HG02870 (cell line): ENCODE measurements around the gene CFAP58.
A peak's percentile ranks its signal among the peaks of the same experiment; 100 is the strongest.

Experiments
- ATAC-seq: cut with Tn5 transposase; IDR thresholded peaks from one replicate; pipeline ENCODE4 v1.9.1; 2021; ENCODE audit warnings: mild to moderate bottlenecking, moderate library complexity; ENCODE audit not compliant: unreplicated experiment

CFAP58 gene

DNA sequence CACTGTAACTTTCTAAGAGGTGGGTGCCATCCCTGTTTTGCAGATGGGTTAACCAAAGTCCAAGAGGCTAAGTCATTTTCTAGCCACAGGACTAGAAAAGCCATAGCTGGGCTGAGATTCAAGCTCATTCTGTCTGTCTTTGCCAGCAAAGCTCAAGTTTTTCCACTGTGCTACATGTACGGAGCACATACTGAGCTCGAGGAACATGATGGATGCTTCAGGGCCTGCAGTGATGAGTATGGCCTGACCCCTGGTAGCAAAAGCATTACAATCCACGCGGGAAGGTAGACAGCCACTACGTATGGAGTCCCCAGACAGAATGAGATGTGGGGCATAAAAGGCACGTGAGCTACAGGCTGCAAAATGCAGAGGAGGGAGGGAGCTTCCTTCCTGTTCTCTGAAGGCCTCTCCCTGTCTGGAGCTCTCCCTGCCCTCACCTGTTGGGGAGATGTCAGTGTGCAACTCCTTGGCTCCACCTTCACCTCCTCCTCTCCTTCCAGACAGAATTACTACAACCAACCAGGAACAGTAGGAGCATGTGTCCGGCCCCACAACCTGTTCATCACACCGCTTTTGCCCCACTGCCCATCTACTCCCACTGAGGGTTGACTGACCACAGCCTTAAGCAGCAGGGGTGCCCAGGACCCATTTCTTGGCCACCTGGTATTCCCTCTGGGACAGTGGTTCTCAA, 31.8 kb upstream of the CFAP58 start:
- no peak for ATAC-seq

DNA sequence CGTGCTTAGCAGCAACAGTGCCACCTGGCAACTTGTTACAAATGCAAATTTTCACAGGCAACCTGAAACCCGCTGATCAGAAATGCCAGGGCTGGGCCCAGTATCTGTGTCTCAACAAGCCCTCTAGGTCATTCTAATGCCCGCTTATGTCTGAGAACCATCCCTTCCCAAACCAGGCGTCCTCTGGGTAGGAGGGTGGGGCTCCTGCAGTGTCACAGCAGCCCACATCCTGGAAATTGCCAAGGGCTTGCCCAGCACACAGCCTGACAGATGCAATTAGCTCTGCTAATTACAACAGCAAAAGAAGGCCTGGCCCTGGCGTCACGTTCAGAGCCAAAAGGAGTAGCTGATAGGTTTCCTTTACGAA, 31.2 kb upstream of the CFAP58 start:
- no peak for ATAC-seq

DNA sequence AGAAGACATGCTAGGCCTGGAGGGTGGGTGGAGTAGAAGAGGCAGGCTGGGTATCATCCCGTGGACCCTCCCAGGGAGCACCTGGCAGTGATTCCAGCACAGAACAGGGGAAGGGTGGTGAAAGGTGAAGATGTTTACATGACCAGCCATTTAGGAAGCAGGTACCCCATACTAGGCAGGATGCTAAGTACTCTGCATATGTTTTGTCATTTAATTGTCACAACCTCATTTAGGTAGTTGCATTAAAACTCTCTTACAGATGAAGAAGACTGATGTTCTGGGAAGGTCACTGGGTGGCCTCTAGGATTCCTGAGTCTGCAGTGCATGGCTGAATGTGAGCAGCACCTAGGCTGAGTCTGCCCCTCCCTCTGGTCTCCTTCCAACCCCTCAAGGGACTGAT, 30.5 kb upstream of the CFAP58 start:
- no peak for ATAC-seq

DNA sequence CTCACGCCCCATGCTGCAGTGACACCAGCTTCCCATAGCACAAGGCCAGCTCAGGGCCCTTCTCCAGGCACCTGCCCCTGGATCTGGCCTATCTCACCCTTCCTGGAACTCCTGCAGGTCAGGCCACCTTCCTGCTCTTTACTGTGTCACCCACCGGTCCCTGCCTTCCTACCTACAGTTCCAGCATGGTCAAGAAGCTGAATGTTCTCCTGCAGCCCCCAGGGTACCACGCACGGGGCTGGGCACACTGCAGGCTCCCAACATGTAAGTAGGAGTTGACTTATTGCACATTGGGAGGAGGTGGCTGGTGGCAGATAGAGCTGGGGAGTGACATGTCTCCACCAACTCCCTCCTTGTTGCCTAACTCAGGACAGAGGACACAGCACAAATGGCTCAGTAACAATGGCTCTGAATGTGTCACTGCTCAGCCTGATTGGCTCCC, 29.9 kb upstream of the CFAP58 start:
- no peak for ATAC-seq

DNA sequence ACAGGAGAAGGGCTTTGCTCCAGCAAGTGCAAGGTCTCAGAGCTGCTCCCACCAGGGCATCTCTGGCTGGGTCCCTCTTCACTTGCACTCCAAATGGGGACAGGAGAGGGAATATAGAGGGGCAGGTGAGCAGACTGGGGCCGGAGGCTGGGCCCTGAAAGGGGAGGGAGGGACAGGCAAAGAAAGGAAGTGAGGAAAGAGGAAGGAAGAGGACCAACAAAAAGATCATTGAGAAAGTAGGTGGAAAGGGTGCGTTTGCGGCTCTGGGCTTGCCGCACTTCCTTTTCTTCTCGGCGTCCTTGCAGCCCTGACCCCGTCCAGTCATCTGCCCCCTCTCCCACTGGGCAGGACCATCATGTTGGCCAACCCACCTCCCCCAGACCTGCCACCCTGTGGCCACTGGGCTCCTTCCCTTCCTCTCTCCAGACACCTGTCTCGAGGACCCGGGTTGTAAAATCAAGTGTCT, 29.4 kb upstream of the CFAP58 start:
- ATAC-seq: no peak

DNA sequence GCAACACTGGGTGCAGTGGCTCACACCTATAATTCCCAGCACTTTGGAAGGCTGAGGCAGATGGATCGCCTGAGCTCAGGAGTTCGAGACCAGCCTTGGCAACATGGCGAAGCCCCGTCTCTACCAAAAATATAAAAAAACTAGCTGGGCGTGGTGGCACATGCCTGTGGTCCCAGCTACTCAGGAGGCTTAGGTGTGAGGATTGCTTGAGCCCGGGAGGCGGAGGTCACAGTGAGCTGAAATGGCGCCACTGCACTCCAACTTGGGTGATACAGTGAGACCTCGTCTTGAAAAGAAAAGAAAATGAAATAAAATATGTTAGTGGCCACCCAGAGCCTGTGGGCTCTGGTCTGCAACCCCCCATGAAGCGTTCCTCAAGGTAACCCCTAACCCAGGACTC, 28.7 kb upstream of the CFAP58 start:
- no peak for ATAC-seq

DNA sequence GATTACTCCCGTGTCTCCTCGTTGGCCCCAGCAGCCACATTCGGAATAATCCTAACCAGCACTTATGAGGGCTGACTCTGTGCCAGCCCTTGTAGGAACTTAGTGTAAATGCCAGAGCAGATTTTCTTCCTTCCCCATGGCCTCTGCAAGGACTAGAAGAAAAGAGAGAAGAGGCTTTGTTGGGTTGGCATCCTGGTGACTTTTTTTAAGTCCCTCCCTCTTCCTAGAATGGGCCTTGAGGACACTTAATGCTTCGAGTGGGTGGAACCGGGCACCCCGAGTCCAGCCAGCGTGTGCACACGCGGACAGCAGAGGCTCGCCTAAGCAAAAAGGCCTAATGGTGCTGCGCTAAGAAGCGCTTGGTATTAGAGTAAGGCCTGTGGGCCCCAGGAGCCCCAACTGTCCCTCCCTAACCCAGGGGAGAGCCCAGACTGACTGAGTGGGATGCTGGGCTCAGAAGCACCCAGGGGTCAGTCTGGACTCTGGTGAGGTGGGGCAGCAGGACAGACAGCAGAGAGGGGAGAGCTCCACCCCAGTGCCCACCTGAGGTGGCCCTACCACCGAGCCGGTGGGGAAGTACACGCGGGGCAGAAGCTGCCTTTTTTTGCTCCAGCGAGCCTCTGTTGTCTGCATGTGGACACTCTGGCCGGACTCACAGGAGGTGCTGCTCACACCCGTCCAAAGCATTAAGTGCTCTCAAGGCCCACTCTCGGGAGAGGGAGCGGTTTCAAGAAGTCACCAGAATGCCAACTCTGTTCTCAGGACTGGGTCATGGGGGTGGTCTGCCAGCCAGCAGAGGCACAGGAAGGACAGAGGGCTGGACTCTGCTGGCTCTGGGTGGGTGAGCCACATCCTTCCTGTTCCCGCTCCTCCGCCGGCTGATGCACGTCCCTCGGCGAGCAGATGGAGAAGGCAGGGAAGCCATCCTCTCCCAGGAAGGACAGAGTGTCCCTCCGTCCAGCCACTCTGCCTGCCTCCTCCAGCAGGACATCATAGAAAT, 27.9 kb upstream of the CFAP58 start:
- no peak for ATAC-seq

DNA sequence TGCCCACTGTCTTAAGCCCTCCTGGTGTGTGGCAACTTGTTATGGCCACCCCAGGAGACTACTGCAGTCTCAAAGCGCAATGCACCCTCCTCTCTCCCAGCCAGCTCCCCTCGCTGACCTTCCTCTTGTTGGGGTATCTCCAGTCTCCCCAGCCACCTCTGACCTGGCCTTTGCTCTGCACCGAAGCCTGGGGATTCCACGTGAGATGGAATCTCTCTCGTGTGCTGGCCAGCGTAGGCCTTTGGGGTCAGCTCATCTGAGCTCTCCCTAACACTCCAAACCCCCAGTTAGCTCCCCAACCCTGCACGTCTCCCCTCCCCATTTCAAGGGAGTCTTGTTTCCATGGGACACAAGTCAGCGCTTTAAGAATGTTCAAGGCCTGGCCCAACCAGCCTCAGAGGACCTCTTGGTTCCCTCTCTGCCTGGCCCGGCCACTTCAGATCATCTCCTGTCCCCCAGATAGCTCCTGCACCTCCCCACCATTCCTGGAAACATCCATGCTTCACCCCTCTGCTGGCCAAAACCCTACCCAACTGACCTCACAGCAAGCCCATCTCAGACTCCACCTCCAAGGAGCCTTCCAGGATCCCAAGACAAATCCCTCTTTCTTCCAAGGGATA, 26.5 kb upstream of the CFAP58 start:
- ATAC-seq: no peak

DNA sequence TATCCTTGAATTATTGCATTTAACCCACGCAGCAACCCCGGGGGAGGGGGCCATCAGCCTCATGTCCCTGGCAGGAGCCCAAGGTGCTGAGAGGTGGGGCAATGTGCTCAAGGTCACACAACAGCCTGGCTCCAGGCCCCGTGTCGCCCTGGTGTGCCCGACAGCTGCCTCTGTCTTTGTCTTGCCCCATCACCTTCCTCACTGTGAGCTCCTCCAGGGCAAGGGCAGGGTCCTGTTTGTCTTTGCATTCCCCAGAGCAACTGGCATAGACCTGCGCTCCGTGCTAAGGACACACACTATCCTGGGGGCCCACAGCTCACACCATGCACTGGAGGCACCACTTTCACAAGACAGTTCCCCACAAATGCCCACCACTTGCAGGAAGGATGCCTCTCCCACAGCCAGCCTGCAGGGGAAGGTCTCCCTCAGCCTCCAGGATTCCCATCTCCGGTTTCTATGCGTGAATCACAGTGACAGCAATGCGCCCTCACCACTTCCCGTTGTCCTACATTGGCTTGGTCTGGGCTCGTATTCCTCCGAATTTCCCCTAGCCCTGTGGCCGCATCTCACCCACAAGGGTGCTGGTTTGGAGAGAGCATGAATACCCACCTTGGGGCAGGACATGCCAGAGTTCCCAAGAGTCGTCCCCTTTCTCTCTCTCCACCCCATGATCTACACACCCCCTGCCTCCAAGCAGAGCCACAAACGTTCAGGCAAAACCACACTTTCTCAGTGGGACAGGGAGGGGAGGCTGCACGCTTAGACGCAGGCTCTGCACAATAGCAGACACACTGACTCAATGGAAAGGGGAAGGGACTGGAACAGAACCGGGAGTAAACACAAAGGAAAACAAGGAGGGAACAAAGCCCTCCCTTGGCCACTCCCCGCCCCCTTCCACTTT, 25.6 kb upstream of the CFAP58 start:
- no peak for ATAC-seq

DNA sequence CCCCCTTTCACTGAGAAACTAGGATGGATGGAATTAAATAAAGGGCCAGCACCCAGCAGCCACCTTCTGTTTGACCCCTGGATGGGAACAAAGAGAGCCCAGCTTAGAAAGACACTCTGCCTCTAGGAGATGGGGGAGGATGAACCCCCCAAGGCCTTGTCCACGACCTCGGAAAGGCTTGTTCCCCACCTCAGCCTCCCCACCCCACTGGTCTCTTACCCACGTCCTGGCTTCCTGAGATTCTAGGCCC, 25.1 kb upstream of the CFAP58 start:
- no peak for ATAC-seq

DNA sequence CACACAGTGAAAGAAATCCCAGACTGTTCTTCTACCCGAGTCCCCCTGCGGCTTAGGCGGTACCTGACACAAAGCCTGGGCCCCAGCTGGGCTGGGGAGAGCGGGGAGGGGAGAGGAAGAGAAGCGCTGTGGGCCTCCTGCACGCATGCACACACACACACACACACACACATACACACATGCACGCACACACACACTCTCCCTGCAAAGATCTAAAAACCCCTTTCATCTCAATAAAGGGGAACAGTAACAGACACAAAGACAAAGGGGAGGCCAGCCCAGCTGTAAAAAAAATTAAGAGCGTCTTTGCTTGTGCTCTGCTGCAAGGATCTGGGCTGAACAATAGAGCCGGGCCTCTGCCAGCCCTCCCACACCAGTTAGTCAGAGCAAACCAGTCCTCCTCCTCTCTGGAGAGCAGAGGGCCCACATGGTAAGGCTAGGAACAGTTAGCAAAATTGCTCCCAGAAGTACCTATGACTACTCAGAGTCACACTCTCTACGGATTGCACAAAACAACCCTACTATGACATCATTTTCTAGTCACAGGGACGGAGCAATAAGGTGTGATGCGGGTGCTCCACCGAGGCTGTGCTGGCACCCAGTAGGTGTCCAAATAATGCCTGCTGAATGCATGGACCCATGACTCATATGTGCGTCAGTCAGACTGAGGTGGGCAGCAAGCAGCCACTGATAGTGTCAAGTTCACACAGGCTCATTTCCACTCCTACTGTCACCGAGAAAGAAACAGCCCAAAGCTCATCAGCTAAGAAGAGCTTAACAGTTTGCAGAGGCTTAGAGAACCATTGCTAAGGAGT, 24.5 kb upstream of the CFAP58 start:
- ATAC-seq: peak; percentile 46

DNA sequence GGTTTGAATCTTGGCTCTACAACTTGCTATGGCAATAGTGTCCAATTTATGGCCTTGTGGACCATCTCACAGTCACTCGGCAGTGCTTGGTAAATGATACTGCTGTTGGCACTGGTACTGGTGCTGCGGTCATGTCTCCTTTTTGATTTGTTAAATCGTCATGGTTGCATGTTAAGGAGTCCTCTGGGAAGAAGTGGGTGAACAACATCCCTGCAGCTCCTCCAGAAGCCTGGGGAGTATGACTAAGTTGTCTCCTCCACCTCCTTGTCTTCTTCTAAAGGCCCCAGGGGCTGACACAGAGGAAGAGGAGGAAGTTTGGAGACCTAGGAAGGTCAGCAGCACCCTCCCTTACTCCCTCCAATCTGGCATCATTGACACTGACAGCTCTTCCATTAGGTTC, 23.9 kb upstream of the CFAP58 start:
- ATAC-seq: no peak

DNA sequence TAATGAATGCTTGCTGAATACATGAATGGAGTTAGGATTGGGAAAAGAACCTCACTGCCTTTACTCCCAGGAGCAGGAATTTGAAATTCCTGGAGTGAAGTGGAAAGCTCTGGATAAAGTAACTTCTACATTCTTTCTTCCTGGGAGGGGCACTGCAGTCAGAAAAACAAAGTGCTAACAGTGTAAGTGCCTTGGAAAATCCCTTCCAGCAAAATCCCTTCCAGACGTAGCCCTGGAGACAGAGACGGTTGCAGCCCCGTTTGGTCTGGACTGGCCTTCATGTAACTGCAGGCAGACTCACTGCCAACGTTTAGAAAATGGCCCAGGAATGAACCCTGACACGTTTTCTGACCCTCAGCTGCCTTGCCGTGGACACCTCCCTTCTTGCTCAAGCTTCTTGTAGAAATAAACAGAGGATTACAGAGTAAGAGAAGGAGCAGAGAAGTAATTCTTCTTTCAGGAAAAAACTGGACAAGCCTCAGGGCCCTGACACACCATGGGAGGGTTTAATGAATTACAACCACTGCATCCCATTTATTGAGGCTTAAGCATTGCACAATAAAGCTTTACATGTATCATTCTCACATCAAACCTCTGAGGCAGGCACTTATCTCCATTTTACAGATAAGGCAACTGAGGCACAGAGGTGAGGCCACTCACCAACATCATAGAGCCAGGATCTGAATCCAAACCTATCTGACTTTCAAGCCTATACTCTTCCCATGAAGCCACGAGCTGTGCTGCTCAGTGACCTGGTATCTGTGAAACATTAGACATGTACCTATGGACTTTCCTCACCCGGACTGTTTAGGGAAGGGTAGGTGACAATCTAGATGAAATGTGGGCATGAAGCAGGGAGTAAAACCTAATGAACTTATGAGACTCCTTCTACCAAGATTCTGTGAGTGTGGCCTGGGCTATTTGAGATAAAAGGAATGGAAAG, 23.2 kb upstream of the CFAP58 start:
- no peak for ATAC-seq

DNA sequence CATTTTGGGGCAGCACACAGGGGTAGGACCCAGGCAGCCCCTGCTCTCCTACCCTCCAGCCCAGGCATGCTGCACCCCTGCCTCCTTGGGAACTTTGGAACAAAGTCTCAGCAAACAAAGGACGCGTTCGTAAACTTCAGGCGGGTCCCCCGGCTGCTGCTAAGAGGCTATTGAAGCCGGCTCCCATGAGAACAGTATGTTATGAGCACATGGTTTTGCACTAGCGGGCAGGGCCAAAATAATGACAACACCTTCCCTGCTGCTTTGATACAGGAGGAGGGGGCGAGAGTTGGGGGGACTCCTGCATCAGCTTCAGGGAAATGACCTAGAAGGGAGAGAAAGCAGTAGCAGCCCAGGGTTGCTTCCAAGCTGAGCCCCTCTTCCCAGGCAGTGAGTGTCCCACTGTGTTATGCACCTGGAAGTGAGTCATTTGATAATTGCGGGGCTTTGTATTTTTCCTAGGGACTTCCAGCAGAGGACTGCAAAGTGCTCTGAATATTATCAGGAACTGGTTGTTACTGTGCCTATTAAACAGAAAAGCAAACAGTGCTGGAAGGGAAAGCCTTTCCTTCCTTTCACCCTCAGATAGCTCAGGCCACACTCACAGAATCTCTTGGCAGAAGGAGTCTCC, 22.3 kb upstream of the CFAP58 start:
- no peak for ATAC-seq

DNA sequence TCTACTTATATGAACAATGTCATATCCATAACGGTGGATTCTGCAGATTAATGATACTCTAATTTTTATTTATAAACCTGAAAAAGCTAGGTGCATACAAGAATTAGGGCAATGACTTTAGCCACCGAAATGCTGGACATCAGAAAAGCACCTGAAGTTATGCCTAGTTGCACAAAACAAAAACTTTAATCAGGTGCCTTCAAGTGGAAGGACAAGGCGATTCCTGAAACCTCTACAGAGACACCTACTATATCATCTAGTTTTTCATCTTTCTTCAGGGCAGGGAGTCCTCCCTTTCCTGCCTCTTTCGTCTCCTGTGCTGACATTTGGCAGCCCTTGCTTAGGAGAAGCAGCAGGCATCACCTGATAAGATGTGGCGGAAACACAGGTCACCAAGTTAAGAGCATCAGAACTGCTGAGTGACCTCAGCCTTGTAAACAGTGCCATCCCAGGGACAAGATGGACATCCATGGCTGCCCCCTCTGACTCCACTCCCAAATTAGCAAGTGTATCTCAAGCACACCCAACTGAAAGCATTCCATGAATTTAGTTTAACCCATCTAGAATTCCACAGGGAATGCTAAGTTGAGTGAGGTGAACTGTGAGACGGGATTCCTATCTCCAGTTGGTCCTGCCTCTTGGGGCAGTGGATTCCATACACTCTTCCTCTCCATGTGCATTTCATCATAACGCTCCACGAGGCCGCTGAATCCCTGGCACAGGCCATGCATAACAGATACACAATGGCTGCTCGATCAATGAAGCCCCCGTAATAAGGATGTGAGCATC, 21.2 kb upstream of the CFAP58 start:
- no peak for ATAC-seq

DNA sequence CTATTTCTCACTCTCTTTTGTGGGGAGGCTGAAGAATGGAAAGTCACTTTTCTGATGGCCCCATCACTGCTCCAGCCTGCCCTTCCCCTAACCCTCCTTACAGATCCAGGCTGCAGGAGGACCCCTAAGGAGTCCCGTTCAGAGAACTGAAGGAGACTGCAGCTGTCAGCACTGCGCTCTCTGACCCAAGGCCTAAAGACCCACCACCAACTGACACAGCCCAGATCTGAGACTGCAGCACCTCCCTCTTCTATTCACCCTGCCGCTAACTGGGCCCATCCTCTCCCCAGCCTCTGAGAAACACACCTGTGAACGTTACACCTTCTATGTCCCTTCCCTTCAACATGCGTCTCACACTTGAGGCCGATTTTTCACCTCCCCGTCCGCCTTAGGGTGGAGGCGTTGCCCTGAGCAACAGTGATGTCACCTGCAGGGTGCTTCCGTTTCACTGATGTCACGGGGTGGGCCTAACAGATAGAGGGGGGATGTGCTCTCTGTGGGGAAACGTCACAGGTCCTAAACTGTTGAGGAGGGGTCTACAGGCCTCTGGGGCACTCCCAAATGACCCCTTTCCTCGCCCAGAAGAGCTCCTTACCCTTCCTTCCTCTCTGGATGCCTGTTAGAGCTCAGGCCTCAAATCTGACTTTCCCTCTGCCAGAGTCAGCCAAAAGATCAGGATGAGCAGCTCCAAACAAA, 20.5 kb upstream of the CFAP58 start:
- no peak for ATAC-seq

DNA sequence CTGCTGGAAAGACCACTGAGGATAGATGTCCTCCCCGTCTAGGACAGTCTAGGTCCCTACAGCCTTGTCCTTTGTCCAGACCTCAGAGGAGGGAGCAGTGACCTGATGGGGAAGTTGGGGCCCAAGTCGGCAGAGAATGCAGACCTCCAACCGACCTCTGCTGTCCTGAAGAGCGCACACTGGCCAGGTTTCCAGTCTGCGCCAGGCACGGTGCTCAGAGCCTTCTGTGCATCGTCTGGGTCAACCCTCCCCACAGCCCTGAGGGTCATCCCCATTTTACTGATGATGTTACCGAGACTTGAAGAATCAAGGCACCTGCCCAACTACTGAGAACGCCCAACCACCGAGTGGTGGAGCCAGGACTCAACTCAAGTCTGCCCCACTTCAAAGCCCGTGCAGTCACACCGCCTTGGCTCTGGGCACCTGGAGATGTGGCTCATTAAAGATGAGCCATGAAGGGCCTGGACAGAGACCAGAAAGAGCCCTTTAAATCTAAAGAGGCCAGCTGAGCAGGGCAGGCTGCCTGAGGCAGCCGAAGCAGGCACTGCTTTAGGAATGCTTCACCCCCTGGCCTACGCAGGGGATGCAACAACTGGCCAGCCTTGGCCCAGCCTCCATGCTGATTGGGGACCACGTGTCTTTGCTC, 19.8 kb upstream of the CFAP58 start:
- no peak for ATAC-seq
